Lower leg skin (tissue), 4 donors: Measurements from ENCODE around the gene TFAP2E. TPM values are rescaled to one million over a fixed set of nuclear protein-coding genes. Genes with fewer than 3 reads are reported as not detected.

ENCODE experiments used
- DNase-seq, 2 donors: peaks; one replicate each; pipeline ENCODE4 v3.0.0-alpha.2; 2019; ENCODE audit warnings: low spot score in 2 of 2
- H3K4me3 ChIP-seq: fragments of 200-600 bp; sonication (generic); 2 replicates; pipeline ENCODE4 v1.5.1; 2017; ENCODE audit warnings: mild to moderate bottlenecking, low read depth; ENCODE audit not compliant: poor library complexity, severe bottlenecking
- CTCF ChIP-seq, 3 donors: fragments of 450-650 bp; IDR thresholded peaks; one replicate each; pipeline ENCODE4 v1.5.1; 2016; ENCODE audit warnings: antibody characterized with exemption in 3 of 3, mild to moderate bottlenecking in 3 of 3, moderate library complexity in 2 of 3
- POLR2A ChIP-seq, 2 donors: fragments of 450-650 bp; IDR thresholded peaks; one replicate each; pipeline ENCODE4 v1.6.1; 2016 to 2017; ENCODE audit warnings: antibody characterized with exemption in 2 of 2, mild to moderate bottlenecking in 1 of 2, moderate library complexity in 1 of 2
- WGBS, 2 donors: methylation state at CpG; one replicate each; pipeline ENCODE4 v1.1.5; 2018; 5-methylcytosine and 5-hydroxymethylcytosine counted together
- intact Hi-C: fragments of 100-400 bp; cut with DNase I; formaldehyde crosslinking; loops from one replicate; pipeline ENCODE4 v1.15.0; 2023; ENCODE audit warnings: low total_unique reads
- total RNA-seq, 4 donors: library from RNA; depleted of rRNA; stranded (reverse); fragments of >200 nt; gene quantifications; one replicate each; pipeline ENCODE4 v1.1.0, GENCODE V29; 2016

TFAP2E gene
- total RNA-seq, 4 donors from 2014 or later: 4.2 to 5.7 (median 4.8) TPM

- WGBS, 2 donors: 88 to 90% methylated on average over 6 of the region's 6 CpGs
- intact Hi-C loops: no loop called here
- no peak for TF ChIP-seq CTCF (IDR thresholded peaks at IDR 0.05)
- TF ChIP-seq POLR2A (IDR thresholded peaks at IDR 0.05): no peak
- H3K4me3 ChIP-seq: no peak overlapping the region
- peak in 1 of 2 donors; percentile 14 for DNase-seq
Observed at GRCh38 chr1:35587736-35588135, 14.6 kb downstream of the TFAP2E start.

- 81 to 89% methylated on average over 21 of the region's 21 CpGs for WGBS, 2 donors
- intact Hi-C loops: no loop called here
Observed at GRCh38 chr1:35588197-35588910, 15.2 kb downstream of the TFAP2E start.

GRCh38 chr1:35589516-35590427 lies 16.7 kb downstream of the TFAP2E start:
- intact Hi-C loops: no loop called here
- peak in 1 of 2 donors; percentile 80 for DNase-seq
- TF ChIP-seq CTCF (IDR thresholded peaks at IDR 0.05) (no peak), POLR2A (IDR thresholded peaks at IDR 0.05) (no peak)
- 96 to 98% methylated on average over 15 of the region's 15 CpGs for WGBS, 2 donors
- no peak overlapping the region for H3K4me3 ChIP-seq

More at GRCh38 chr1:35588197-35588910, 15.2 kb downstream of the TFAP2E start:
- TF ChIP-seq CTCF (IDR thresholded peaks at IDR 0.05): no peak
- TF ChIP-seq POLR2A (IDR thresholded peaks at IDR 0.05): no peak
- H3K4me3 ChIP-seq: no peak overlapping the region
- DNase-seq: peak in 1 of 2 donors; percentile 67

GRCh38 chr1:35590476-35591040 lies 17.4 kb downstream of the TFAP2E start:
- H3K4me3 ChIP-seq: no peak overlapping the region
- TF ChIP-seq POLR2A (IDR thresholded peaks at IDR 0.05) (no peak), CTCF (IDR thresholded peaks at IDR 0.05) (no peak)
- 96 to 97% methylated on average over 19 to 23 of the region's 25 CpGs for WGBS, 2 donors
- DNase-seq: peak in 1 of 2 donors; percentile 67
- intact Hi-C loops: no loop called here

GRCh38 chr1:35591211-35591610 lies 18.1 kb downstream of the TFAP2E start:
- TF ChIP-seq CTCF (IDR thresholded peaks at IDR 0.05) (no peak), POLR2A (IDR thresholded peaks at IDR 0.05) (no peak)
- peak in 1 of 2 donors; percentile 45 for DNase-seq
- WGBS, 2 donors: 92 to 95% methylated on average over 8 of the region's 8 CpGs
- intact Hi-C loops: no loop called here
- no peak overlapping the region for H3K4me3 ChIP-seq
